Measurements from ENCODE around the gene TMEM255B. TPM values are rescaled to one million over a fixed set of nuclear protein-coding genes. Genes with fewer than 3 reads are reported as not detected.

TMEM255B gene
- total RNA-seq, 1 donor from 2014 or later: 13.8 TPM

DNA sequence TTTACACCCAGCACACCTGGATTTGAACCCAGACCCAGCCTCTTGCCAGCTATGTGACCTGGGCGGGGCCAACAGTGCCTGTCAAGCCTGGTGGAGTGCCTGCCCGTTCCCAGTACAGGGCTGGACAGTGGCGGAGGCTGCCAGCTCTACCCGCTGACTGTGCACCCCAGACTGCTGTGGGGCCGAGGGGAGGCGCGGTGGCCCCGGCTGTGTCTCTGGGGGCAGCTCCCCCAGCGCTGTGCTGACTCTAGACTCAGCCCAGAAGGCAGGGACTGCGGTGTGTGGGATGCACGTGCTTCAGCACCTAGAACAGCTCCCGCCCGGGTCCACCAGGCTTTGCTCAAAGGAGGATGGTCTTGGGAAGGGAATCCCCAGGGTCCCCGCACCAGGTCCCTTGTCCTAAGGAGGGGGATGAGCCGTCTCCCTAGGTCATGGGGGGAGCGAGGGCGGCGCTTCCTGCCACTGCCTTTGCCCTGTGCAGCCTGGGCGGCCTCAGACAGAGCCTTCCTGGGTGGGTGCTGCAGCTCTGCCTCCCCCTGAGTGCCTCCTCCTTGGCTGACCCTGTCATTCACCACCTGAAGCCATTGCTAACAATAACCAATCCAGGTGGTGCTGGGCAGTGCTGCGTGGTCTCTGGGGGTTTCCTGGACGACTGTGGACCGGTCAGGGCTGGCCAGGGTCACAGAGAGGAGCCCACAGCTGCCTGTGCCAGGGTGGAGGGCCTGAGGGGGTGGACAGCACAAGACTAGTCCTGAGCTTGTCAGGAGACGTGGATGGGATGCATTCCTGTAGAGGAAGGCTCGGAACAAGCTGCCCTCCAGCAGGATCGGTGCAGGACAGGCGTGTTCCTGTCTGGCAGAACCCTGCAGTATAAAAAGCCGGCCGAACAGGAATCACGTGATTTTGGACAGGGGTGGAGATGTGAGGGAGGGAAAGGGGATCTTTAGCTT is 18.6 kb downstream of the TMEM255B start:
- peaks cover 2% of the 10 kb centered on the region for H3K27me3 Mint-ChIP-seq (ENCODE audit: unreplicated experiment)
- H3K36me3 Mint-ChIP-seq (ENCODE audit: unreplicated experiment): peaks cover 11% of the 10 kb centered on the region
- TF ChIP-seq, protein P1, sequence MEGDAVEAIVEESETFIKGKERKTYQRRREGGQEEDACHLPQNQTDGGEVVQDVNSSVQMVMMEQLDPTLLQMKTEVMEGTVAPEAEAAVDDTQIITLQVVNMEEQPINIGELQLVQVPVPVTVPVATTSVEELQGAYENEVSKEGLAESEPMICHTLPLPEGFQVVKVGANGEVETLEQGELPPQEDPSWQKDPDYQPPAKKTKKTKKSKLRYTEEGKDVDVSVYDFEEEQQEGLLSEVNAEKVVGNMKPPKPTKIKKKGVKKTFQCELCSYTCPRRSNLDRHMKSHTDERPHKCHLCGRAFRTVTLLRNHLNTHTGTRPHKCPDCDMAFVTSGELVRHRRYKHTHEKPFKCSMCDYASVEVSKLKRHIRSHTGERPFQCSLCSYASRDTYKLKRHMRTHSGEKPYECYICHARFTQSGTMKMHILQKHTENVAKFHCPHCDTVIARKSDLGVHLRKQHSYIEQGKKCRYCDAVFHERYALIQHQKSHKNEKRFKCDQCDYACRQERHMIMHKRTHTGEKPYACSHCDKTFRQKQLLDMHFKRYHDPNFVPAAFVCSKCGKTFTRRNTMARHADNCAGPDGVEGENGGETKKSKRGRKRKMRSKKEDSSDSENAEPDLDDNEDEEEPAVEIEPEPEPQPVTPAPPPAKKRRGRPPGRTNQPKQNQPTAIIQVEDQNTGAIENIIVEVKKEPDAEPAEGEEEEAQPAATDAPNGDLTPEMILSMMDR (IDR thresholded peaks at IDR 0.05; ENCODE audit: partially characterized antibody, unreplicated experiment): no peak
- peaks cover 2% of the 10 kb centered on the region for H3K9me3 Mint-ChIP-seq (ENCODE audit: unreplicated experiment)
- H3K27ac Mint-ChIP-seq (ENCODE audit: unreplicated experiment): no peak overlapping the region
- no peaks in the 10 kb centered on the region for H3K4me1 Mint-ChIP-seq (ENCODE audit: low read depth, unreplicated experiment)
- no peak for DNase-seq
- no peak overlapping the region for H3K4me3 Mint-ChIP-seq (ENCODE audit: unreplicated experiment)

DNA sequence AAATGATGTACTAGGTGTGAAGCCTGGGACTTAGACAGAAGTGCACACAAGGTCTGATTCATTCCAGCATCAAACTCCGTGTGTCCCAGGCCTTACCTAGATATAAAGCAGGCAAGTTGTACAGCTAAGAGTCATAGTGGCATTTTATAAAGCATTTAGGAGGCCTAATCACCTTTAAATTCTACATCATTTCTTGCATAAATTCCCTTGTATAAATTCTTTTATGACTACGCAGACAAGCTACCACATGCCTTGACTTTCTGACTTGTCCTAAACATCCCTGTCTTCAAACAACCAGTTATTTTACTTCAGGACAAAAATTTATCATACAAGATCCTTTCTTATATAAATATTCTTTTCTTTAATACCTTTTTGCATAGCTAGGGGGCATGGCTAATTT is 22.5 kb downstream of the TMEM255B start:
- peaks cover 5% of the 10 kb centered on the region for H3K9me3 Mint-ChIP-seq (ENCODE audit: unreplicated experiment)
- no peak overlapping the region for H3K4me3 Mint-ChIP-seq (ENCODE audit: unreplicated experiment)
- H3K27me3 Mint-ChIP-seq (ENCODE audit: unreplicated experiment): peaks cover 5% of the 10 kb centered on the region

DNA sequence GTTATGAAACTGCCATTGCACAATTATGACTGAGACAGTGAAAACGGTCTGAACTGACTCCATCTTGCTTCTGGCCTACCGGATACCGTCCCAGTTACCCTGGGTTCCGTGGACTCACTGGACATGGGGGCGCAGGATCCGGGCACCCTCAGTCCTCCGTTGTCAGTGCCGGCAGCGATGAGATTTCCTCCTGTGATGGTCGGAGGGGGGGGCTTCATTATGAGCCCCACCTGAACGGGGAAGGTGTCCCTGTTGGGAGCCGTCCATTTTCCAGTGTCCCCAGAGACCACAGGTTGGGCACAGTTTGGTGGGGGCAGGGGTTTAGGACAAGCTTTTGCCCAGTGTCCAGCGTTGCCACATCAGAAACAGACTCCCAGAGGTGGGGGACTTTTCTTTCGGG is 23.4 kb downstream of the TMEM255B start:
- Mint-ChIP-seq H3K27ac (ENCODE audit: unreplicated experiment) (no peak overlapping the region), H3K4me1 (ENCODE audit: low read depth, unreplicated experiment) (no peaks in the 10 kb centered on the region)
- DNase-seq: no peak

More for the DNA sequence above, 22.5 kb downstream of the TMEM255B start:
- TF ChIP-seq, protein P1 (IDR thresholded peaks at IDR 0.05; ENCODE audit: partially characterized antibody, unreplicated experiment): no peak
- H3K4me1 Mint-ChIP-seq (ENCODE audit: low read depth, unreplicated experiment): no peaks in the 10 kb centered on the region
- no peak overlapping the region for H3K27ac Mint-ChIP-seq (ENCODE audit: unreplicated experiment)
- peaks cover 29% of the 10 kb centered on the region for H3K36me3 Mint-ChIP-seq (ENCODE audit: unreplicated experiment)
- no peak for DNase-seq

DNA sequence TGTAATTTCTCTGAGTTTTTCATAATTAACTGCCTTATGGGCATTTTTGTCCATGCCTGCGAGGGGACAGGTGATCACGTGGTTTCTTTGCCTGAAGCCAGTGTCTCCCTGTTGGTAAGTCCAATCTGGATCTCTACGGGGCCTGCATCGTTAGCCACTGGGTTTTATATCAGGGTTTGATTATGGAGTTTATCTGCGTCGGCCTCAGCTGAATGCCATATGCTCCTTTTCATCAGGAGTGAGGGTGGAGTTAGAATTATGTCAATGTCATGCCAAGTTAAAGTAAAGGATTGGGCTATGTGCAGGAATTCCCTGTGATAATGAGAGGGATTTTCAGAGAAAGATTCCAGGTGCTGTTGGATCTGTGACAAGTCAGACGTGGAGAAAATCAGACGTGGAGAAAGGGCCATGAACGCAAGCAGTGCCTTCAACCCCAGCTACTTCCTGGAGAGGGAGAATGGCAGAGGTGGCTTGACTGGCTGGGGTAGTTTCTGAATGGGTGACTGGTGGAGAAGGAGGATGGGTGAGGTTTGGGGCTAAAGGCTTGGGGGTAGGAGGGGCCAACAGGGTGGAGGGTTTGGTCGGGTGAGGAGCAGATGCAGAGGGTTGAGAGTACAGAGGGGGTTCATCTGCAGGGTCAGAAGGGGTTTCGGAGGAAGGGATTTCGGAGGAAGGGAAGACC is 24.3 kb downstream of the TMEM255B start:
- Mint-ChIP-seq H3K4me3 (ENCODE audit: unreplicated experiment) (no peak overlapping the region), H3K4me1 (ENCODE audit: low read depth, unreplicated experiment) (no peaks in the 10 kb centered on the region), H3K27me3 (ENCODE audit: unreplicated experiment) (peaks cover 4% of the 10 kb centered on the region), H3K9me3 (ENCODE audit: unreplicated experiment) (peaks cover 5% of the 10 kb centered on the region), H3K36me3 (ENCODE audit: unreplicated experiment) (peaks cover 29% of the 10 kb centered on the region), H3K27ac (ENCODE audit: unreplicated experiment) (no peak overlapping the region)
- TF ChIP-seq, protein P1 (IDR thresholded peaks at IDR 0.05; ENCODE audit: partially characterized antibody, unreplicated experiment): no peak
- DNase-seq: no peak

More for the DNA sequence above, 23.4 kb downstream of the TMEM255B start:
- no peak overlapping the region for H3K4me3 Mint-ChIP-seq (ENCODE audit: unreplicated experiment)
- peaks cover 29% of the 10 kb centered on the region for H3K36me3 Mint-ChIP-seq (ENCODE audit: unreplicated experiment)
- TF ChIP-seq, protein P1 (IDR thresholded peaks at IDR 0.05; ENCODE audit: partially characterized antibody, unreplicated experiment): no peak
- H3K27me3 Mint-ChIP-seq (ENCODE audit: unreplicated experiment): peaks cover 5% of the 10 kb centered on the region
- H3K9me3 Mint-ChIP-seq (ENCODE audit: unreplicated experiment): peaks cover 5% of the 10 kb centered on the region

All from glutamatergic neuron (in vitro differentiated cells).